Karpas-422 (cell line): ENCODE measurements around the gene PERM1. TPM values are rescaled to one million over a fixed set of nuclear protein-coding genes. Genes with fewer than 3 reads are reported as not detected.

Source experiments
- DNase-seq: peaks from one replicate; pipeline ENCODE4 v3.0.0-alpha.2; 2015
- H2AFZ ChIP-seq: fragments of 200-600 bp; sonication (generic); 2 replicates; pipeline ENCODE4 v1.6.1; 2014; ENCODE audit warnings: antibody characterized with exemption, low read length, mixed read lengths
- H3K27ac ChIP-seq: fragments of 200-600 bp; sonication (generic); 2 replicates; pipeline ENCODE4 v1.5.1; 2014; ENCODE audit warnings: mild to moderate bottlenecking, low read length, moderate library complexity
- H3K27me3 ChIP-seq: fragments of 200-600 bp; sonication (generic); 2 replicates; pipeline ENCODE4 v1.6.1; 2014; ENCODE audit warnings: low read length, mixed read lengths
- H3K36me3 ChIP-seq: fragments of 200-600 bp; sonication (generic); 2 replicates; pipeline ENCODE4 v1.6.1; 2014; ENCODE audit warnings: low read length, mixed read lengths; ENCODE audit not compliant: insufficient read depth
- H3K4me1 ChIP-seq: fragments of 200-600 bp; sonication (generic); 2 replicates; pipeline ENCODE4 v1.6.1; 2014; ENCODE audit warnings: mild to moderate bottlenecking, low read length, mixed read lengths
- H3K4me2 ChIP-seq: fragments of 200-600 bp; sonication (generic); 2 replicates; pipeline ENCODE4 v1.6.1; 2014; ENCODE audit warnings: low read length, low read depth, mild to moderate bottlenecking; ENCODE audit not compliant: poor library complexity, severe bottlenecking
- H3K4me3 ChIP-seq: fragments of 200-600 bp; sonication (generic); 2 replicates; pipeline ENCODE4 v1.5.1; 2014; ENCODE audit warnings: mild to moderate bottlenecking, antibody characterized with exemption, low read length, mixed read lengths
- H3K79me2 ChIP-seq: fragments of 200-600 bp; sonication (generic); 2 replicates; pipeline ENCODE4 v1.6.1; 2014; ENCODE audit warnings: mild to moderate bottlenecking, low read length, mixed read lengths
- H3K9ac ChIP-seq: fragments of 200-600 bp; sonication (generic); 2 replicates; pipeline ENCODE4 v1.6.0; 2014; ENCODE audit warnings: low read length
- H3K9me2 ChIP-seq: fragments of 200-600 bp; sonication (generic), shearing (Covaris generic); replicated peaks from 2 replicates; pipeline ENCODE4 v1.6.0; 2014; ENCODE audit warnings: mild to moderate bottlenecking, low read length, moderate library complexity; ENCODE audit not compliant: insufficient read depth
- H3K9me3 ChIP-seq: fragments of 300-700, 200-600 bp; sonication (generic); 2 replicates; pipeline ENCODE4 v1.6.1; 2014; ENCODE audit warnings: low read length, mixed read lengths
- H4K20me1 ChIP-seq: fragments of 200-600 bp; sonication (generic); 2 replicates; pipeline ENCODE4 v1.6.1; 2014; ENCODE audit warnings: mild to moderate bottlenecking, antibody characterized with exemption, low read length, low read depth; ENCODE audit not compliant: insufficient read depth
- total RNA-seq: library from RNA; depleted of rRNA; stranded (reverse); fragments of >200 nt; shearing (Covaris generic); gene quantifications from 2 replicates; pipeline ENCODE4 v1.2.3, GENCODE V29; 2014; ENCODE audit warnings: low replicate concordance

The PERM1 gene
- total RNA-seq, 1 experiment from 2014 or later = not detected

- no peak overlapping the region for H2AFZ ChIP-seq
- H3K9ac ChIP-seq = no peak overlapping the region
- H3K27me3 ChIP-seq = no peaks in the 10 kb centered on the region; the same call in 1 of the 2 replicates
These were observed 40.1 kb downstream of the PERM1 start for GRCh38 chr1:941588-942383.

GRCh38 chr1:941015-941587, 40.8 kb downstream of the PERM1 start:
- H3K9me3 ChIP-seq = no peaks in the 10 kb centered on the region
- peak overlapping the region; percentile 60 for H3K4me2 ChIP-seq
- H3K9ac ChIP-seq = no peak overlapping the region
- H3K27me3 ChIP-seq = no peaks in the 10 kb centered on the region; the same call in 1 of the 2 replicates
- DNase-seq = peak; percentile 57
- no peaks in the 10 kb centered on the region for H3K79me2 ChIP-seq
- peaks cover 26% of the 10 kb centered on the region; the same call in 1 of the 2 replicates for H4K20me1 ChIP-seq
- 0 out of 2 replicates have a peak overlapping the region, but pooled peaks have one; percentile 44 for H3K4me3 ChIP-seq
- no peaks in the 10 kb centered on the region for H3K36me3 ChIP-seq
- H3K9me2 ChIP-seq = no peaks in the 10 kb centered on the region
- H3K4me1 ChIP-seq = peaks cover 28% of the 10 kb centered on the region
- H2AFZ ChIP-seq = no peak overlapping the region
- no peak overlapping the region for H3K27ac ChIP-seq

More at GRCh38 chr1:941588-942383, 40.1 kb downstream of the PERM1 start:
- Histone ChIP-seq H3K4me2 (peak overlapping the region; percentile 60), H3K27ac (no peak overlapping the region), H3K36me3 (no peaks in the 10 kb centered on the region), H3K9me3 (no peaks in the 10 kb centered on the region), H3K9me2 (no peaks in the 10 kb centered on the region), H3K79me2 (no peaks in the 10 kb centered on the region), H3K4me1 (peaks cover 28% of the 10 kb centered on the region), H4K20me1 (peaks cover 26% of the 10 kb centered on the region; the same call in 1 of the 2 replicates), H3K4me3 (peak overlapping the region; percentile 44; the same call in 1 of the 2 replicates)
- peak; percentile 72 for DNase-seq

- H3K9me2 ChIP-seq = no peaks in the 10 kb centered on the region
- H3K4me1 ChIP-seq = peaks cover 28% of the 10 kb centered on the region
- no peaks in the 10 kb centered on the region; the same call in 1 of the 2 replicates for H3K27me3 ChIP-seq
- no peak overlapping the region for H3K4me3 ChIP-seq
- H3K36me3 ChIP-seq = no peaks in the 10 kb centered on the region
- H2AFZ ChIP-seq = no peak overlapping the region
- DNase-seq = peak; percentile 58
- H3K4me2 ChIP-seq = peak overlapping the region; percentile 40
- no peaks in the 10 kb centered on the region for H3K79me2 ChIP-seq
- no peaks in the 10 kb centered on the region for H3K9me3 ChIP-seq
- no peak overlapping the region for H3K9ac ChIP-seq
- no peak overlapping the region for H3K27ac ChIP-seq
- H4K20me1 ChIP-seq = peaks cover 19% of the 10 kb centered on the region; the same call in 1 of the 2 replicates
These were observed 41.5 kb downstream of the PERM1 start for GRCh38 chr1:940107-941014.

- peaks cover 12% of the 10 kb centered on the region; the same call in 1 of the 2 replicates for H4K20me1 ChIP-seq
- H2AFZ ChIP-seq = no peak overlapping the region
- no peak overlapping the region for H3K27ac ChIP-seq
- no peaks in the 10 kb centered on the region for H3K9me2 ChIP-seq
- no peaks in the 10 kb centered on the region; the same call in 1 of the 2 replicates for H3K27me3 ChIP-seq
- peaks cover 28% of the 10 kb centered on the region for H3K4me1 ChIP-seq
- H3K36me3 ChIP-seq = no peaks in the 10 kb centered on the region
- H3K9me3 ChIP-seq = no peaks in the 10 kb centered on the region
- H3K79me2 ChIP-seq = no peaks in the 10 kb centered on the region
- H3K4me2 ChIP-seq = no peak overlapping the region
- H3K4me3 ChIP-seq = no peak overlapping the region
- H3K9ac ChIP-seq = no peak overlapping the region
- DNase-seq = no peak
These were observed 42.3 kb downstream of the PERM1 start for GRCh38 chr1:939511-940106.

GRCh38 chr1:938711-939489, 43.0 kb downstream of the PERM1 start:
- no peaks in the 10 kb centered on the region; the same call in 1 of the 2 replicates for H3K27me3 ChIP-seq
- H3K4me1 ChIP-seq = peaks cover 28% of the 10 kb centered on the region
- H3K9ac ChIP-seq = no peak overlapping the region
- peak; percentile 68 for DNase-seq
- no peak overlapping the region for H3K4me3 ChIP-seq
- H2AFZ ChIP-seq = no peak overlapping the region
- H3K9me3 ChIP-seq = no peaks in the 10 kb centered on the region
- no peak overlapping the region for H3K4me2 ChIP-seq
- H3K36me3 ChIP-seq = no peaks in the 10 kb centered on the region
- no peaks in the 10 kb centered on the region for H3K79me2 ChIP-seq
- no peaks in the 10 kb centered on the region for H3K9me2 ChIP-seq
- H3K27ac ChIP-seq = no peak overlapping the region
- peaks cover 11% of the 10 kb centered on the region; the same call in 1 of the 2 replicates for H4K20me1 ChIP-seq

- no peaks in the 10 kb centered on the region for H3K36me3 ChIP-seq
- no peak overlapping the region for H3K9ac ChIP-seq
- no peak overlapping the region for H3K4me3 ChIP-seq
- H3K9me3 ChIP-seq = no peaks in the 10 kb centered on the region
- DNase-seq = peak; percentile 58
- no peak overlapping the region for H3K4me2 ChIP-seq
- no peaks in the 10 kb centered on the region for H3K79me2 ChIP-seq
- no peaks in the 10 kb centered on the region for H3K9me2 ChIP-seq
- H3K27me3 ChIP-seq = no peaks in the 10 kb centered on the region; the same call in 1 of the 2 replicates
- H4K20me1 ChIP-seq = peaks cover 11% of the 10 kb centered on the region; the same call in 1 of the 2 replicates
- no peak overlapping the region for H2AFZ ChIP-seq
- H3K4me1 ChIP-seq = peaks cover 28% of the 10 kb centered on the region
- no peak overlapping the region for H3K27ac ChIP-seq
These were observed 43.7 kb downstream of the PERM1 start for GRCh38 chr1:938088-938683.

- Histone ChIP-seq H3K4me2 (no peak overlapping the region), H2AFZ (no peak overlapping the region), H3K36me3 (no peaks in the 10 kb centered on the region), H3K27me3 (no peaks in the 10 kb centered on the region; the same call in 1 of the 2 replicates), H3K9ac (no peak overlapping the region), H4K20me1 (peaks cover 11% of the 10 kb centered on the region; the same call in 1 of the 2 replicates), H3K9me2 (no peaks in the 10 kb centered on the region), H3K4me1 (peaks cover 23% of the 10 kb centered on the region), H3K9me3 (no peaks in the 10 kb centered on the region), H3K27ac (no peak overlapping the region), H3K4me3 (no peak overlapping the region), H3K79me2 (no peaks in the 10 kb centered on the region)
- no peak for DNase-seq
These were observed 44.4 kb downstream of the PERM1 start for GRCh38 chr1:937521-937920.
